Measurements from ENCODE around the gene DNAL4. TPM values are rescaled to one million over a fixed set of nuclear protein-coding genes. Genes with fewer than 3 reads are reported as not detected.

DNAL4 gene
- total RNA-seq, 2 donors from 2014 or later: 24.8 to 29.8 TPM

DNA sequence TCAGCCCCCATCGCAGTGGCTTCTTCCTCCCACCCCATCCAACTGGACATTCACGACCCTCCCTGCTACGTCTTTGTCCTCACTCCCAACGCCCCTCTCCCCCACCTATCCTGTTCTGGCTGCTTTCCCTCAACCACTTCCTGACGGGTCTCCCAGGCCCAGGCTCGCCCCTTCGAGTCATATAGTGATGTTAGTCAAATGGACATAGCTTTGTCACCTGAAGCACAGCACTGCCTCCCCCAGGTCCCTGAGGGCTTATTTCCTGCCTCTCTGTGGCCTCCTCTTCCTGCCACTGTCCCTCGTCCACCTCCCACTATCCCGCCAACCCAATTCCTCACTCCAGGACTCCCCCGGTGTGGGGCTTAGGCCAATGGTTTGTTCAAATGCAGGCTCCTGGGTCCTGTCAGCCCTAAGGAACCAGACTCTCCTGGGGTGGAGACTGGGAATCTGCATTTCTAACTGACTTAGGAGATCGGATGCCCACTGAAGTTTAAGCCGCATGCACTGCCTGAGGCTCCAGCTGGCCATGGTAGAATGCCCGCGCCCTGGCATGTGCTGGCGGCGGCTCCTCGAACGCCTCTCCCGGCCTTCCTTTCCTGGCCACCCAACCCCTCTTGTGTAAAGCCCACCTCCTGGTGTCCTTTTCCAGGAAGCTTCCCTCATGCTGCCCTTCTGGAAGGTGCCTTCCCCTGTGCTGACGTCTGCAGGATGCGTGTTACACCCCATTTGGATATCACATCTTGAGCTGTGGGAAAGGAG lies 56.5 kb downstream of the DNAL4 start:
- Mint-ChIP-seq H3K36me3 (ENCODE audit: low read depth) (peaks cover 49% of the 10 kb centered on the region), H3K27me3 (ENCODE audit: insufficient read depth) (no peaks in the 10 kb centered on the region), H3K27ac (peak overlapping the region; percentile 55), H3K9me3 (no peaks in the 10 kb centered on the region), H3K4me1 (no peaks in the 10 kb centered on the region), H3K4me3 (no peak overlapping the region)
- TF ChIP-seq, protein P1, sequence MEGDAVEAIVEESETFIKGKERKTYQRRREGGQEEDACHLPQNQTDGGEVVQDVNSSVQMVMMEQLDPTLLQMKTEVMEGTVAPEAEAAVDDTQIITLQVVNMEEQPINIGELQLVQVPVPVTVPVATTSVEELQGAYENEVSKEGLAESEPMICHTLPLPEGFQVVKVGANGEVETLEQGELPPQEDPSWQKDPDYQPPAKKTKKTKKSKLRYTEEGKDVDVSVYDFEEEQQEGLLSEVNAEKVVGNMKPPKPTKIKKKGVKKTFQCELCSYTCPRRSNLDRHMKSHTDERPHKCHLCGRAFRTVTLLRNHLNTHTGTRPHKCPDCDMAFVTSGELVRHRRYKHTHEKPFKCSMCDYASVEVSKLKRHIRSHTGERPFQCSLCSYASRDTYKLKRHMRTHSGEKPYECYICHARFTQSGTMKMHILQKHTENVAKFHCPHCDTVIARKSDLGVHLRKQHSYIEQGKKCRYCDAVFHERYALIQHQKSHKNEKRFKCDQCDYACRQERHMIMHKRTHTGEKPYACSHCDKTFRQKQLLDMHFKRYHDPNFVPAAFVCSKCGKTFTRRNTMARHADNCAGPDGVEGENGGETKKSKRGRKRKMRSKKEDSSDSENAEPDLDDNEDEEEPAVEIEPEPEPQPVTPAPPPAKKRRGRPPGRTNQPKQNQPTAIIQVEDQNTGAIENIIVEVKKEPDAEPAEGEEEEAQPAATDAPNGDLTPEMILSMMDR (conservative IDR thresholded peaks at IDR 0.05): no peak
- H3K27ac ChIP-seq (ENCODE audit: low read depth, low read length): no peak overlapping the region
- H3K9me3 ChIP-seq (ENCODE audit: control insufficient read depth, low read length): no peaks in the 10 kb centered on the region
- peaks cover 88% of the 10 kb centered on the region for H3K36me3 ChIP-seq (ENCODE audit: control insufficient read depth, insufficient read depth, low read length)
- no peak for DNase-seq
- WGBS, 2 experiments (ENCODE audit: insufficient coverage in 1 of 2, insufficient read length in 1 of 2): 91 to 94% methylated on average over 17 to 21 of the region's 21 CpGs
- no peaks in the 10 kb centered on the region for H3K4me1 ChIP-seq (ENCODE audit: control insufficient read depth, insufficient read depth, low read length)
- H3K4me3 ChIP-seq (ENCODE audit: low read length): no peak overlapping the region
- no peaks in the 10 kb centered on the region for H3K27me3 ChIP-seq (ENCODE audit: control insufficient read depth, insufficient read depth, low read length, poor library complexity, severe bottlenecking)
- H3K9ac ChIP-seq (ENCODE audit: extremely low read depth, low read length, poor library complexity, severe bottlenecking): no peak overlapping the region

DNA sequence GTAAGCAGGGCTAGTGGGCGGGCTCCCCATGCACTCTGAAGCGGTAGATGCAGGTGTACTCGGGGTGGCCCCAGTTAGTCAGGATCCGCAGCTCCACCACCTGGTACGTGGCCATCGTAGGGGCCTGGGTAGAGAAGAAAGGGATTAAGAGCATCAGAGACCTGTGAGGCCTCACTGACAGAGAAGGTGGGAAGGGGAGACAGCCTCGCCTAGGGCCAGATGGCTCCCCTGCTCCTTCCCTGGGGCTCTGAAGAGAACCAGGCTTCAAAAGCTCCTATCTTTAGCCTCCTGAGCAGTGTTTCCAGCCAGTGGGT lies 57.7 kb downstream of the DNAL4 start:
- no peaks in the 10 kb centered on the region for H3K27me3 ChIP-seq (ENCODE audit: control insufficient read depth, insufficient read depth, low read length, poor library complexity, severe bottlenecking)
- no peaks in the 10 kb centered on the region for H3K4me1 Mint-ChIP-seq
- no peak overlapping the region for H3K4me3 Mint-ChIP-seq
- no peak overlapping the region for H3K9ac ChIP-seq (ENCODE audit: extremely low read depth, low read length, poor library complexity, severe bottlenecking)
- peaks cover 85% of the 10 kb centered on the region for H3K36me3 ChIP-seq (ENCODE audit: control insufficient read depth, insufficient read depth, low read length)
- DNase-seq: no peak
- peaks cover 42% of the 10 kb centered on the region for H3K36me3 Mint-ChIP-seq (ENCODE audit: low read depth)
- H3K4me1 ChIP-seq (ENCODE audit: control insufficient read depth, insufficient read depth, low read length): no peaks in the 10 kb centered on the region
- H3K27ac ChIP-seq (ENCODE audit: low read depth, low read length): no peak overlapping the region
- H3K27me3 Mint-ChIP-seq (ENCODE audit: insufficient read depth): no peaks in the 10 kb centered on the region
- no peak overlapping the region for H3K27ac Mint-ChIP-seq
- no peaks in the 10 kb centered on the region for H3K9me3 ChIP-seq (ENCODE audit: control insufficient read depth, low read length)
- H3K4me3 ChIP-seq (ENCODE audit: low read length): no peak overlapping the region
- TF ChIP-seq, protein P1 (conservative IDR thresholded peaks at IDR 0.05): no peak
- WGBS, 2 experiments (ENCODE audit: insufficient coverage in 1 of 2, insufficient read length in 1 of 2): 96% methylated on average over 4 to 7 of the region's 7 CpGs
- no peaks in the 10 kb centered on the region for H3K9me3 Mint-ChIP-seq

DNA sequence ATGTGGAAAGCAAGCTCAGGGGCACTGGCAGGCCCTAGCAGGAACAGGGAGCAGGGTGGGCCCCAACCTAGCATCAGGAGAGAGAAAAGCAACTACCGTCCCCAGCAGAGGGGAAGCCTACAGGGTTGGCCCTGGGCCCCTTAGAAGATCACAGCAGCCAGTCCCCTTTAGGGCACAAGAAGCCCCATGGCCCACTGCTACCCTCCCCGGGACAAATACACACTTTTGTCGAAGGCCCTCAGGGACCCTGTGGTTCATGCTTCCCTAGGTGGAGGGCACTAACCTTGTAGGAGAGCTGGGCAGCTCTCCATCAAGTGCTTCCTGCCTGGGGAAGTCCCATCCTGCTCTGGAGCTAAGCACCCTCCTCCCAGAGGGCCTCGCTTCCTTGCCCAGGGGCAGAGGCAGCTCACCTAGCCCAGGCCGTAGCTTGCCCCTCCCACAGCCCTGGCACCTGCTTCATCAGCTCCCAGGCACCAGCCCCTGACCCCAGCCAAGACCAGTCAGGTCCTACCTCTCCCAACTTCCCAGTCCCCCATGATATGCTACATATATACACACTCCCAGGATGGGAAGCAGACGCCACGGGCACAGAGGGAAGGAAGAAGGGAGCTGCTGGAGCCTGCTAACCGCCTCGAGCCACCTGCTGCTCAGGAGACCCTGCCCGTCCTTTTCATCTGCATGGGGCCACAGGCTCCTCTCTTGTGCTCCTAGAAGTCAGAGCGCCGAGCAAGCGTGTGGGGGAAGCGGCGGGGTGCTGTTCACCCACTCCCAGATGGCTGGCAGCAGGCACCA lies 58.3 kb downstream of the DNAL4 start:
- H3K27me3 Mint-ChIP-seq (ENCODE audit: insufficient read depth): no peaks in the 10 kb centered on the region
- H3K4me1 Mint-ChIP-seq: no peaks in the 10 kb centered on the region
- DNase-seq: no peak
- H3K4me3 Mint-ChIP-seq: no peak overlapping the region
- Histone ChIP-seq H3K4me1 (ENCODE audit: control insufficient read depth, insufficient read depth, low read length) (no peaks in the 10 kb centered on the region), H3K36me3 (ENCODE audit: control insufficient read depth, insufficient read depth, low read length) (peaks cover 85% of the 10 kb centered on the region), H3K9me3 (ENCODE audit: control insufficient read depth, low read length) (no peaks in the 10 kb centered on the region), H3K9ac (ENCODE audit: extremely low read depth, low read length, poor library complexity, severe bottlenecking) (no peak overlapping the region), H3K27ac (ENCODE audit: low read depth, low read length) (no peak overlapping the region), H3K4me3 (ENCODE audit: low read length) (no peak overlapping the region), H3K27me3 (ENCODE audit: control insufficient read depth, insufficient read depth, low read length, poor library complexity, severe bottlenecking) (no peaks in the 10 kb centered on the region)
- no peak overlapping the region for H3K27ac Mint-ChIP-seq
- WGBS, 2 experiments (ENCODE audit: insufficient coverage in 1 of 2, insufficient read length in 1 of 2): 92 to 93% methylated on average over 10 to 15 of the region's 15 CpGs
- H3K9me3 Mint-ChIP-seq: no peaks in the 10 kb centered on the region
- TF ChIP-seq, protein P1 (conservative IDR thresholded peaks at IDR 0.05): no peak
- H3K36me3 Mint-ChIP-seq (ENCODE audit: low read depth): peaks cover 41% of the 10 kb centered on the region

Measured in endodermal cell (in vitro differentiated cells).